Body of pancreas (tissue), 4 donors: ENCODE data around the gene PDK4.

Source experiments
- POLR2A ChIP-seq, 3 donors: fragments of 450-650 bp; IDR thresholded peaks; one replicate each; pipeline ENCODE4 v1.6.1; 2016; ENCODE audit warnings: antibody characterized with exemption in 3 of 3, mild to moderate bottlenecking in 2 of 3
- TF ChIP-seq, protein P1 (sequence below), 7 experiments: fragments of 450-650 bp in 4 of 7; fragments of 200-600 bp in 3 of 7; sonication (generic) in 3 of 7; IDR thresholded peaks; one replicate each; pipeline ENCODE4 v1.5.1; 2016 to 2019; ENCODE audit warnings: antibody characterized with exemption in 7 of 7

GRCh38 chr7:95605275-95605674 is 9.0 kb upstream of the PDK4 start:
- TF ChIP-seq, protein P1, sequence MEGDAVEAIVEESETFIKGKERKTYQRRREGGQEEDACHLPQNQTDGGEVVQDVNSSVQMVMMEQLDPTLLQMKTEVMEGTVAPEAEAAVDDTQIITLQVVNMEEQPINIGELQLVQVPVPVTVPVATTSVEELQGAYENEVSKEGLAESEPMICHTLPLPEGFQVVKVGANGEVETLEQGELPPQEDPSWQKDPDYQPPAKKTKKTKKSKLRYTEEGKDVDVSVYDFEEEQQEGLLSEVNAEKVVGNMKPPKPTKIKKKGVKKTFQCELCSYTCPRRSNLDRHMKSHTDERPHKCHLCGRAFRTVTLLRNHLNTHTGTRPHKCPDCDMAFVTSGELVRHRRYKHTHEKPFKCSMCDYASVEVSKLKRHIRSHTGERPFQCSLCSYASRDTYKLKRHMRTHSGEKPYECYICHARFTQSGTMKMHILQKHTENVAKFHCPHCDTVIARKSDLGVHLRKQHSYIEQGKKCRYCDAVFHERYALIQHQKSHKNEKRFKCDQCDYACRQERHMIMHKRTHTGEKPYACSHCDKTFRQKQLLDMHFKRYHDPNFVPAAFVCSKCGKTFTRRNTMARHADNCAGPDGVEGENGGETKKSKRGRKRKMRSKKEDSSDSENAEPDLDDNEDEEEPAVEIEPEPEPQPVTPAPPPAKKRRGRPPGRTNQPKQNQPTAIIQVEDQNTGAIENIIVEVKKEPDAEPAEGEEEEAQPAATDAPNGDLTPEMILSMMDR (IDR thresholded peaks at IDR 0.05), result no peak
- no peak for TF ChIP-seq POLR2A (IDR thresholded peaks at IDR 0.05)
